Smooth muscle cell (in vitro differentiated cells): Measurements from ENCODE around the gene CORO6. TPM values are rescaled to one million over a fixed set of nuclear protein-coding genes. Genes with fewer than 3 reads are reported as not detected.

ENCODE experiments used
- DNase-seq: peaks from one replicate; lab custom pipeline; 2025; ENCODE audit not compliant: unreplicated experiment; lab: John Stamatoyannopoulos, UW
- H2AFZ ChIP-seq: fragments of 200-600 bp; sonication (generic); 2 replicates; pipeline ENCODE4 v1.6.0; 2016; ENCODE audit warnings: antibody characterized with exemption, low read depth, mild to moderate bottlenecking
- H3F3A ChIP-seq: fragments of 200-600 bp; sonication (generic); 2 replicates; pipeline ENCODE4 v1.6.0; 2017; ENCODE audit warnings: antibody characterized with exemption, low read depth
- H3K27ac ChIP-seq: fragments of 200-600 bp; sonication (generic); 2 replicates; pipeline ENCODE4 v1.5.1; 2016; ENCODE audit warnings: low read depth, mild to moderate bottlenecking
- H3K27me3 ChIP-seq: fragments of 200-600 bp; sonication (generic); 2 replicates; pipeline ENCODE4 v1.6.1; 2016; ENCODE audit warnings: low read depth, mild to moderate bottlenecking
- H3K36me3 ChIP-seq: fragments of 200-600 bp; sonication (generic); 2 replicates; pipeline ENCODE4 v1.5.1; 2016; ENCODE audit warnings: low read depth
- H3K4me1 ChIP-seq: fragments of 200-600 bp; sonication (generic); 2 replicates; pipeline ENCODE4 v1.5.1; 2016; ENCODE audit warnings: low read depth
- H3K4me2 ChIP-seq: fragments of 200-600 bp; sonication (generic); 2 replicates; pipeline ENCODE4 v1.6.0; 2016; ENCODE audit warnings: mild to moderate bottlenecking
- H3K4me3 ChIP-seq: fragments of 200-600 bp; sonication (generic); 2 replicates; pipeline ENCODE4 v1.5.1; 2016; ENCODE audit warnings: mild to moderate bottlenecking
- H3K79me2 ChIP-seq: fragments of 200-600 bp; sonication (generic); 2 replicates; pipeline ENCODE4 v1.6.0; 2016; ENCODE audit warnings: low read depth, mild to moderate bottlenecking
- H3K9ac ChIP-seq: fragments of 200-600 bp; sonication (generic); 2 replicates; pipeline ENCODE4 v1.6.0; 2016; ENCODE audit warnings: low read depth
- H3K9me3 ChIP-seq: fragments of 200-600 bp; sonication (generic); replicated peaks from 2 replicates; pipeline ENCODE4 v1.5.1; 2016; ENCODE audit warnings: low read depth
- H4K20me1 ChIP-seq: fragments of 200-600 bp; sonication (generic); 2 replicates; pipeline ENCODE4 v1.6.0; 2016; ENCODE audit warnings: low read depth
- WGBS: methylation state at CpG from one replicate; pipeline ENCODE4 v1.1.7; 2016; ENCODE audit warnings: low lambda C conversion rate; 5-methylcytosine and 5-hydroxymethylcytosine counted together
- polyA plus RNA-seq: library from polyadenylated mRNA; unstranded; fragments of >200 nt; fragmentation: Nextera tagmentation; extraction: Ambion mirVana; gene quantifications from 2 replicates; pipeline ENCODE4 v1.2.1, GENCODE V29; 2016
- total RNA-seq: library from RNA; depleted of rRNA; stranded (reverse); fragments of >200 nt; gene quantifications from 2 replicates; pipeline ENCODE4 v1.2.3, GENCODE V29; 2014
- TF ChIP-seq, protein P1 (sequence below): fragments of 200-600 bp; sonication (generic); IDR thresholded peaks from 2 replicates; pipeline ENCODE4 v1.5.1; 2017; ENCODE audit warnings: borderline replicate concordance, mild to moderate bottlenecking, antibody characterized with exemption; ENCODE audit not compliant: insufficient read depth, poor library complexity, severe bottlenecking

Gene CORO6
- total and polyA plus RNA-seq, 2 experiments from 2014 or later: 2.4 TPM

- H3K9ac ChIP-seq: no peak overlapping the region
- H3F3A ChIP-seq: no peaks in the 10 kb centered on the region
- H4K20me1 ChIP-seq: no peaks in the 10 kb centered on the region
- no peaks in the 10 kb centered on the region for H3K36me3 ChIP-seq
- TF ChIP-seq, protein P1, sequence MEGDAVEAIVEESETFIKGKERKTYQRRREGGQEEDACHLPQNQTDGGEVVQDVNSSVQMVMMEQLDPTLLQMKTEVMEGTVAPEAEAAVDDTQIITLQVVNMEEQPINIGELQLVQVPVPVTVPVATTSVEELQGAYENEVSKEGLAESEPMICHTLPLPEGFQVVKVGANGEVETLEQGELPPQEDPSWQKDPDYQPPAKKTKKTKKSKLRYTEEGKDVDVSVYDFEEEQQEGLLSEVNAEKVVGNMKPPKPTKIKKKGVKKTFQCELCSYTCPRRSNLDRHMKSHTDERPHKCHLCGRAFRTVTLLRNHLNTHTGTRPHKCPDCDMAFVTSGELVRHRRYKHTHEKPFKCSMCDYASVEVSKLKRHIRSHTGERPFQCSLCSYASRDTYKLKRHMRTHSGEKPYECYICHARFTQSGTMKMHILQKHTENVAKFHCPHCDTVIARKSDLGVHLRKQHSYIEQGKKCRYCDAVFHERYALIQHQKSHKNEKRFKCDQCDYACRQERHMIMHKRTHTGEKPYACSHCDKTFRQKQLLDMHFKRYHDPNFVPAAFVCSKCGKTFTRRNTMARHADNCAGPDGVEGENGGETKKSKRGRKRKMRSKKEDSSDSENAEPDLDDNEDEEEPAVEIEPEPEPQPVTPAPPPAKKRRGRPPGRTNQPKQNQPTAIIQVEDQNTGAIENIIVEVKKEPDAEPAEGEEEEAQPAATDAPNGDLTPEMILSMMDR: no peak
- no peak overlapping the region for H3K4me3 ChIP-seq
- no peaks in the 10 kb centered on the region for H3K79me2 ChIP-seq
- H3K9me3 ChIP-seq: no peaks in the 10 kb centered on the region
- peaks cover 6% of the 10 kb centered on the region for H3K27me3 ChIP-seq
- no peak overlapping the region for H2AFZ ChIP-seq
- H3K27ac ChIP-seq: no peak overlapping the region
- H3K4me1 ChIP-seq: peaks cover 24% of the 10 kb centered on the region
- WGBS: 97% methylated on average over 11 of the region's 11 CpGs
- DNase-seq: no peak
- H3K4me2 ChIP-seq: no peak overlapping the region
Measured at GRCh38 chr17:29611351-29612093, 11.2 kb downstream of the CORO6 start.

DNA sequence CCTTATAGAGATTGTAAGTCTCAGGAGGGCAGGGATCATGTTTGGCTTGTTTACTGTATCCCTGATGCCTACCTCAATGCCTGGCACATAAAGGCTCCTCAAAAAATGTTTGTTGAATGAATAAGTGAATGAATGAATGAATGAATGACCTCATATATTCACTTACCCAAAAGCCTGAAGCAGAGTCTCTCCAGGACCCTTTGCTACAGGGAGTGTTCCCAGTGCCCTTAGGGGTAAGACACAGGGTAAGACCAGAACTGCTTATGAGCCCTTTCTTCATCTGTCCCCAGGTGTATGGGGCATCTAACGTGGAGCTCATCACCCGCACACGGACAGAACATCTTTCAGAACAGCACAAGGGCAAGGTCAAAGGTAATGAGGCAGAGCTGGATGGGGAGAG is 12.3 kb downstream of the CORO6 start:
- no peak overlapping the region for H3K9ac ChIP-seq

GRCh38 chr17:29608986-29609385 is 13.7 kb downstream of the CORO6 start:
- Histone ChIP-seq H3K4me1 (peaks cover 5% of the 10 kb centered on the region), H3K27ac (no peak overlapping the region), H3K9me3 (no peaks in the 10 kb centered on the region), H3F3A (no peaks in the 10 kb centered on the region), H2AFZ (no peak overlapping the region), H4K20me1 (no peaks in the 10 kb centered on the region), H3K79me2 (no peaks in the 10 kb centered on the region), H3K36me3 (no peaks in the 10 kb centered on the region), H3K9ac (no peak overlapping the region), H3K4me3 (no peak overlapping the region), H3K27me3 (no peaks in the 10 kb centered on the region), H3K4me2 (no peak overlapping the region)
- 96% methylated on average over 15 of the region's 15 CpGs for WGBS
- no peak for DNase-seq
- TF ChIP-seq, protein P1: no peak

More for the DNA sequence above, 12.3 kb downstream of the CORO6 start:
- no peak overlapping the region for H2AFZ ChIP-seq
- no peaks in the 10 kb centered on the region for H3K27me3 ChIP-seq
- no peaks in the 10 kb centered on the region for H4K20me1 ChIP-seq
- no peak for DNase-seq
- H3K4me3 ChIP-seq: no peak overlapping the region
- peaks cover 18% of the 10 kb centered on the region for H3K4me1 ChIP-seq
- no peaks in the 10 kb centered on the region for H3K79me2 ChIP-seq
- no peaks in the 10 kb centered on the region for H3F3A ChIP-seq
- 89% methylated on average over 3 of the region's 3 CpGs for WGBS
- no peaks in the 10 kb centered on the region for H3K9me3 ChIP-seq
- H3K27ac ChIP-seq: no peak overlapping the region
- no peaks in the 10 kb centered on the region for H3K36me3 ChIP-seq
- no peak overlapping the region for H3K4me2 ChIP-seq
- TF ChIP-seq, protein P1: no peak

DNA sequence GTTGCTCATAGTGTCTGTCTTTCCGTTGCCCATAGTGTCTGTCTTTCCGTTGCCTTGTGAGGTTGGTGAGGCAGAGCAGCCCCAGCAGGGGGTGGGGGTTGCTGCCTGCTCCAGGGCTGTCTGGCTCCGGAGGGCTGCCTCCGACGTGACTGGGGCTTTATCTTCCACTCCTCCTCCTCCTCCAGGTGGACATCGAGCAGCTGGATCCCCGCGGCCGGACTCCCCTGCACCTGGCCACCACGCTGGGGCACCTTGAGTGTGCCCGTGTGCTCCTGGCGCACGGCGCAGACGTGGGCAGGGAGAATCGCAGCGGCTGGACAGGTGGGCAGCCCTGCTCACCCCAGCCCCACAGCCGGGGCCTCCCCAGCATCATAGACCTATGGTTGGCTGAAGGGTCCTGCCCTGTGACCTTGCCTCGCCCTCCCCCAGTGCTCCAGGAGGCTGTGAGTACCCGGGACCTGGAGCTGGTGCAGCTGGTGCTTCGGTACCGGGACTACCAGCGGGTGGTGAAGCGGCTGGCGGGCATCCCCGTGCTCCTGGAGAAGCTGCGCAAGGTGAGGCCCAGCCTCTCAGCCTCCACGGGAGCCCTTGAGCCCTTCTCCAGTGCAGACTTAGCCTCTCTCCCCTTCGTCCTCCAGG is 15.0 kb downstream of the CORO6 start:
- no peaks in the 10 kb centered on the region for H3K27me3 ChIP-seq
- no peaks in the 10 kb centered on the region for H3K4me1 ChIP-seq
- no peak overlapping the region for H3K4me3 ChIP-seq
- no peak overlapping the region for H3K27ac ChIP-seq
- no peaks in the 10 kb centered on the region for H3K36me3 ChIP-seq
- H3K4me2 ChIP-seq: no peak overlapping the region
- no peaks in the 10 kb centered on the region for H3K79me2 ChIP-seq
- DNase-seq: no peak
- 93% methylated on average over 29 of the region's 29 CpGs for WGBS
- TF ChIP-seq, protein P1: no peak
- H2AFZ ChIP-seq: no peak overlapping the region
- H3F3A ChIP-seq: no peaks in the 10 kb centered on the region
- H3K9ac ChIP-seq: no peak overlapping the region
- no peaks in the 10 kb centered on the region for H3K9me3 ChIP-seq
- H4K20me1 ChIP-seq: no peaks in the 10 kb centered on the region
